GM12878 (cell line): ENCODE measurements around the gene KRTAP10-3. TPM values are rescaled to one million over a fixed set of nuclear protein-coding genes. Genes with fewer than 3 reads are reported as not detected.

Source experiments
- ATAC-seq: fragments of 200-7000 bp; cut with Tn5 transposase; 3 replicates; pipeline ENCODE4 v1.9.1; 2020; ENCODE audit warnings: mild to moderate bottlenecking, moderate library complexity
- BruUV-seq: library from RNA; stranded (reverse); fragments of 400-500 nt; replicated peaks from 2 replicates; lab custom pipeline; 2021; lab: Mats Ljungman, UMichigan
- CTCF ChIA-PET: fragments of 300-600 bp; sonication (Branson Sonifier 250); formaldehyde crosslinking; extraction: SDS; loops from one replicate; lab custom pipeline; 2021; ENCODE audit warnings: inconsistent platforms; lab: Yijun Ruan, JAX
- POLR2A ChIA-PET: fragments of 350-600 bp; formaldehyde crosslinking; extraction: SDS; loops from one replicate; lab custom pipeline; 2021; ENCODE audit warnings: inconsistent platforms; lab: Charles Lee
- RAD21 ChIA-PET: fragments of 300-600 bp; sonication (Branson Sonifier 250); formaldehyde crosslinking; loops from one replicate; lab custom pipeline; 2023; ENCODE audit warnings: antibody characterized with exemption; ENCODE audit not compliant: unreplicated experiment; lab: Charles Lee
- SMC1A ChIA-PET: fragments of 300-600 bp; sonication (Branson Sonifier 250); formaldehyde crosslinking; loops from one replicate; lab custom pipeline; 2023; ENCODE audit not compliant: unreplicated experiment, uncharacterized antibody; lab: Charles Lee
- DNase-seq: peaks from one replicate; pipeline ENCODE4 v3.0.0-alpha.2; 2011; ENCODE audit warnings: low read depth, low spot score
- FAIRE-seq: peaks from 3 replicates; lab custom pipeline; 2011; peaks lifted over from hg19 to GRCh38; lab: Jason Lieb, UNC
- H2AFZ ChIP-seq: 2 replicates; pipeline ENCODE4 v1.6.0; 2011; ENCODE audit warnings: low read depth, low read length, control low read depth; ENCODE audit not compliant: control insufficient read depth
- H3K27ac ChIP-seq: 2 replicates; pipeline ENCODE4 v1.5.1; 2011; ENCODE audit warnings: control low read depth; ENCODE audit not compliant: control insufficient read depth, insufficient read depth
- H3K27me3 ChIP-seq, 2 experiments: replicated peaks in 1 of 2; 2 replicates each; pipeline versions ENCODE4 v1.6.0 to v1.6.1; 2011; ENCODE audit warnings: low read length in 1 of 2; ENCODE audit not compliant: control insufficient read depth in 2 of 2, insufficient read depth in 2 of 2
- H3K36me3 ChIP-seq, 2 experiments: 2 replicates each; pipeline ENCODE4 v1.5.1; 2011; ENCODE audit warnings: low read length in 1 of 2; ENCODE audit not compliant: control insufficient read depth in 2 of 2, insufficient read depth in 2 of 2
- H3K4me1 ChIP-seq: 2 replicates; pipeline ENCODE4 v1.6.1; 2011; ENCODE audit warnings: mild to moderate bottlenecking, low read length, moderate library complexity, mixed read lengths; ENCODE audit not compliant: control insufficient read depth, insufficient read depth
- H3K4me2 ChIP-seq: 2 replicates; pipeline ENCODE4 v1.6.0; 2011; ENCODE audit warnings: control low read depth; ENCODE audit not compliant: control insufficient read depth, insufficient read depth
- H3K4me3 ChIP-seq: fragments of 200-600 bp; sonication (generic); 2 replicates; pipeline ENCODE4 v1.5.1; 2016
- H3K79me2 ChIP-seq: 2 replicates; pipeline ENCODE4 v1.6.0; 2011; ENCODE audit warnings: low read length; ENCODE audit not compliant: control insufficient read depth, insufficient read depth
- H3K9ac ChIP-seq: 2 replicates; pipeline ENCODE4 v1.8.0; 2011; ENCODE audit warnings: low read length, control low read depth, mixed read lengths; ENCODE audit not compliant: control insufficient read depth, insufficient read depth
- H3K9me3 ChIP-seq: replicated peaks from 3 replicates; pipeline ENCODE4 v1.5.1; 2011; ENCODE audit warnings: mild to moderate bottlenecking, low read length; ENCODE audit not compliant: control insufficient read depth, insufficient read depth
- H4K20me1 ChIP-seq: 2 replicates; pipeline ENCODE4 v1.6.0; 2011; ENCODE audit not compliant: control insufficient read depth, insufficient read depth
- ATF7 ChIP-seq: fragments of 450-650 bp; IDR thresholded peaks from 2 replicates; pipeline ENCODE4 v1.6.1; 2016; ENCODE audit warnings: low read depth, mild to moderate bottlenecking
- BACH1 ChIP-seq: fragments of 450-650 bp; IDR thresholded peaks from 2 replicates; pipeline ENCODE4 v1.6.1; 2017; ENCODE audit warnings: mild to moderate bottlenecking, borderline replicate concordance
- DPF2 ChIP-seq: fragments of 450-650 bp; IDR thresholded peaks from 2 replicates; pipeline ENCODE4 v1.6.1; 2017; ENCODE audit warnings: mild to moderate bottlenecking
- EP300 ChIP-seq, 2 experiments: fragments of 150-350 bp in 1 of 2; IDR thresholded peaks; 2 replicates each; pipeline ENCODE4 v1.6.1; 2011 to 2012; ENCODE audit warnings: low read depth in 2 of 2, low read length in 2 of 2, borderline replicate concordance in 1 of 2, improper control_type of control experiment in 1 of 2, inconsistent platforms in 1 of 2; ENCODE audit not compliant: control insufficient read depth in 1 of 2
- ETV6 ChIP-seq, 2 experiments: fragments of 450-650 bp in 1 of 2; IDR thresholded peaks in 1 of 2; conservative IDR thresholded peaks in 1 of 2; 2 replicates each; pipeline ENCODE4 v1.6.1; 2014; ENCODE audit warnings: antibody characterized with exemption in 1 of 2, borderline replicate concordance in 1 of 2, low read depth in 1 of 2, mild to moderate bottlenecking in 1 of 2, moderate library complexity in 1 of 2
- EZH2 ChIP-seq: IDR thresholded peaks from 2 replicates; pipeline ENCODE4 v1.6.1; 2012; ENCODE audit warnings: low read depth, mild to moderate bottlenecking, control low read depth, inconsistent platforms, low read length, borderline replicate concordance; ENCODE audit not compliant: control insufficient read depth
- FOXM1 ChIP-seq: IDR thresholded peaks from 2 replicates; pipeline ENCODE4 v1.6.1; 2012; ENCODE audit warnings: low read depth, mild to moderate bottlenecking, inconsistent platforms, low read length, moderate library complexity
- JUNB ChIP-seq: IDR thresholded peaks from 2 replicates; pipeline ENCODE4 v1.6.1; 2016; ENCODE audit warnings: antibody characterized with exemption, mild to moderate bottlenecking
- MTA2 ChIP-seq: fragments of 450-650 bp; IDR thresholded peaks from 2 replicates; pipeline ENCODE4 v1.6.1; 2016; ENCODE audit warnings: low read depth, mild to moderate bottlenecking, moderate library complexity
- MXI1 ChIP-seq: fragments of 150-350 bp; IDR thresholded peaks from 2 replicates; pipeline ENCODE4 v1.6.1; 2011; ENCODE audit warnings: low read depth, mild to moderate bottlenecking, inconsistent platforms, low read length, improper control_type of control experiment
- NBN ChIP-seq: fragments of 450-650 bp; IDR thresholded peaks from 2 replicates; pipeline ENCODE4 v1.6.1; 2016
- NFIC ChIP-seq: IDR thresholded peaks from 2 replicates; pipeline ENCODE4 v1.6.1; 2012; ENCODE audit warnings: low read depth, mild to moderate bottlenecking, inconsistent platforms, low read length, moderate library complexity
- POU2F2 ChIP-seq: IDR thresholded peaks from 3 replicates; pipeline ENCODE4 v1.6.1; 2011; ENCODE audit warnings: low read depth, mild to moderate bottlenecking, low read length, borderline replicate concordance
- RELA ChIP-seq: fragments of 450-650 bp; IDR thresholded peaks from 2 replicates; pipeline ENCODE4 v1.8.0; 2014; ENCODE audit warnings: borderline replicate concordance; ENCODE audit not compliant: partially characterized antibody
- RUNX3 ChIP-seq: IDR thresholded peaks from 2 replicates; pipeline ENCODE4 v1.6.1; 2012; ENCODE audit warnings: low read length, inconsistent platforms
- TCF7 ChIP-seq: IDR thresholded peaks from 2 replicates; pipeline ENCODE4 v1.6.1; 2014; ENCODE audit warnings: antibody characterized with exemption, borderline replicate concordance
- WGBS: methylation state at CpG from one replicate; pipeline ENCODE4 v1.1.6; 2016; ENCODE audit warnings: low lambda C conversion rate; ENCODE audit not compliant: insufficient replicate concordance, insufficient coverage; ENCODE audit errors: missing lambda C conversion rate; 5-methylcytosine and 5-hydroxymethylcytosine counted together
- in situ Hi-C: fragments of 300-500 bp; cut with MboI; formaldehyde crosslinking; loops from 9 replicates; pipeline ENCODE4 v1.14.3; 2018; ENCODE audit warnings: mixed read lengths
- intact Hi-C: fragments of 100-400 bp; cut with micrococcal nuclease; formaldehyde crosslinking; loops from one replicate; pipeline ENCODE4 v1.14.2; 2022; ENCODE audit not compliant: unreplicated experiment
- polyA plus RNA-seq, 11 experiments: library from polyadenylated mRNA; depleted of rRNA in 4 of 11; unstranded in 6 of 11; stranded (reverse) in 5 of 11; fragments of >200 nt; fragmentation: Nextera tagmentation in 4 of 11; fragmentation: Illumina TruSeq in 1 of 11; extraction: Ambion mirVana in 4 of 11; extraction: Trizol in 1 of 11; gene quantifications; 1 replicate in 1 of 11; 2 replicates in 10 of 11; pipeline versions ENCODE4 v1.2.1 to v1.2.3, GENCODE V29; 2011 to 2016; ENCODE audit warnings: inconsistent platforms in 2 of 11, missing spikeins in 2 of 11, low read depth in 1 of 11
- total RNA-seq, 4 experiments: library from RNA; depleted of rRNA in 3 of 4; stranded (reverse); fragments of >200 nt in 3 of 4; fragmentation: Illumina TruSeq in 1 of 4; extraction: Trizol in 1 of 4; gene quantifications; 2 replicates each; pipeline versions ENCODE4 v1.2.1 to v1.2.3, GENCODE V29; 2013 to 2021
- TF ChIP-seq, protein P1 (sequence below): IDR thresholded peaks from 2 replicates; pipeline ENCODE4 v1.6.1; 2012; ENCODE audit warnings: low read depth, low read length, improper control_type of control experiment

KRTAP10-3 gene
- total and polyA plus RNA-seq, 10 of the 15 experiments (the other 5 are each of a cell fraction or from before 2014, with no cell fraction given) = not detected

DNA sequence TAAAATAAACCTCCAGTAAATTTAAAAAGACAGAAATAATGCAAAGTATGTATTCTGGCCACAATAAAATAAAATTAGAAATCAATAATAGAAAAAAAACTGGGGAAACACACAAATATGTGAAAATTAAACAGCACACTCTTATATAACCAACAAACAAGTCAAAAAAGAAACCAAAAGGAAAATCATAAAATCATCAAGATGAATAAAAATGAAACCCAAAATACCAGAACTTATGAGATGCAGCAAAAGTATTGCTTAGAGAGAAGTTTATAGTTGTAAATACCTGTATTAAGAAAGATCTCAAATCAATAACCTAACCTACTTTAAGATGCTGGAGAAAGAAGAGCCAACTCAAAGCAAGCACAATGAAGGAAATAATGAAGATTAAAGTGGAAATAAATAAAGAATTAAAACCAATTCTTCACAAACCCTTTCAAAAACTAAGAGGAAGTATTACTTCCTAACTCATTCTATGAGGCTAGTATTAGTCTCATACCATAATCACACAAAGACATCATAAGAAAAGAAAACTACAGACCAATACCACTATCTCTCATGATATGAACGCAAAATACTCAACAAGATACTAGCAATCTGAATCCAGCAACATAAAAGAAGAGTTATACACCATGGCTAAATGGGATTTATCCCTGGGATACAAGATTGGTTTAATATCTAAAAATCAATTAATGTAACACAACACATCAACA, 6.4 kb upstream of the KRTAP10-3 start:
- H3K9ac ChIP-seq = no peak overlapping the region

More for the DNA sequence above, 6.4 kb upstream of the KRTAP10-3 start:
- Histone ChIP-seq H3K36me3 (no peaks in the 10 kb centered on the region), H3K79me2 (no peaks in the 10 kb centered on the region), H3K4me3 (no peak overlapping the region), H4K20me1 (no peaks in the 10 kb centered on the region), H2AFZ (peak overlapping the region; percentile 30)
- FAIRE-seq (peak; percentile 72), DNase-seq (no peak)
- 4% methylated on average over 1 of the region's 1 CpG for WGBS
- POLR2A ChIA-PET = no interaction called here
- SMC1A ChIA-PET = no interaction called here
- in situ Hi-C loops = no loop called here
- CTCF ChIA-PET = no interaction called here
- RAD21 ChIA-PET = no interaction called here
- no TSS peak for BruUV-seq
- TF ChIP-seq NBN = peak; percentile 36; the same call in 1 of the 2 replicates
- peak; percentile 60; the same call in 1 of the 2 replicates for TF ChIP-seq RUNX3
- no peak for TF ChIP-seq EZH2
- 0 out of 2 replicates have a peak, but pooled peaks have one; percentile 20 for TF ChIP-seq DPF2
- TF ChIP-seq MXI1 = no peak
- no peak for TF ChIP-seq POU2F2
- peak; percentile 61 for TF ChIP-seq TCF7
- TF ChIP-seq FOXM1 = no peak
- TF ChIP-seq NFIC = peak; percentile 65; the same call in 1 of the 2 replicates
- TF ChIP-seq BACH1 = no peak
- no peak for TF ChIP-seq RELA
- TF ChIP-seq MTA2 = peak; percentile 37; the same call in 1 of the 2 replicates
- TF ChIP-seq ATF7 = peak; percentile 51
- no peak for TF ChIP-seq EP300 (IDR thresholded peaks at IDR 0.05; ENCODE audit: borderline replicate concordance in 1 of 2, control insufficient read depth in 1 of 2, low read depth in 2 of 2, low read length in 2 of 2)
- TF ChIP-seq ETV6 (conservative IDR thresholded peaks at IDR 0.05 in 1 of 2, IDR thresholded peaks at IDR 0.05 in 1 of 2; ENCODE audit: borderline replicate concordance in 1 of 2, low read depth in 1 of 2) = no peak
- peak; percentile 91 for TF ChIP-seq JUNB
- TF ChIP-seq, protein P1, sequence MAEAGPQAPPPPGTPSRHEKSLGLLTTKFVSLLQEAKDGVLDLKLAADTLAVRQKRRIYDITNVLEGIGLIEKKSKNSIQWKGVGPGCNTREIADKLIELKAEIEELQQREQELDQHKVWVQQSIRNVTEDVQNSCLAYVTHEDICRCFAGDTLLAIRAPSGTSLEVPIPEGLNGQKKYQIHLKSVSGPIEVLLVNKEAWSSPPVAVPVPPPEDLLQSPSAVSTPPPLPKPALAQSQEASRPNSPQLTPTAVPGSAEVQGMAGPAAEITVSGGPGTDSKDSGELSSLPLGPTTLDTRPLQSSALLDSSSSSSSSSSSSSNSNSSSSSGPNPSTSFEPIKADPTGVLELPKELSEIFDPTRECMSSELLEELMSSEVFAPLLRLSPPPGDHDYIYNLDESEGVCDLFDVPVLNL = no peak
- TF ChIP-seq, all 136 proteins: peak for 8
- H3K9me3 ChIP-seq = no peaks in the 10 kb centered on the region; the same call in 1 of the 3 replicates
- intact Hi-C loops = no loop called here
- H3K4me2 ChIP-seq = peak overlapping the region; percentile 35; the same call in 1 of the 2 replicates
- no peaks in the 10 kb centered on the region for H3K4me1 ChIP-seq
- peak; percentile 89 for ATAC-seq
- H3K27ac ChIP-seq = no peak overlapping the region
- no peaks in the 10 kb centered on the region for H3K27me3 ChIP-seq
